ENCODE results near the gene JPH3.

The JPH3 gene

DNA sequence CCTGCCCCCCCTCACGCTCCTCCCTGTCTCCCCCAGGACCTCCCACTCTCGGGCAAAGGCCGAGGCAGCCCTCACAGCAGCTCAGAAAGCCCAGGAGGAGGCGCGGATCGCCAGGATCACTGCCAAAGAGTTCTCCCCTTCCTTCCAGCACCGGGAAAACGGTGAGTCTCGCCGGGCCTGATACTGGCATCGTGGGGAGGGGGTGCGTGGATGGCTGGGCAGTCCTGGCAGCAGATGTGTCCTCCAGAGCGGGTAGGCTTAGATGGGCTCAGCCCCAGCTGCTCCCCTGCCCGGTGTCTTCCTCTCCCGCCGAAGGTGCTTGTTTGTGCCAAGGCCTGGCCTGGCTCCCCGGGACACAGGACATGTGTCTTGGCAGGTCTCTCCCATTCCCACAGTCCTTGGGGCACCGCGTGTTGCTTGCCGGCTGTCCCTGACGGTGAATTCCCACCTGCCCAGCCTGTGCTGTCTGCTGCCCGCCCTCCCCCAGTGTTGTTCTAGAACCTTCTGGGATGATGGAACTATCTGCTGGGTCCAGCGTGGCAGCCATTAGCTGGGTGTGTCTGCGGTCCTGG is 81.9 kb downstream of the JPH3 start:
- no peak for DNase-seq

DNA sequence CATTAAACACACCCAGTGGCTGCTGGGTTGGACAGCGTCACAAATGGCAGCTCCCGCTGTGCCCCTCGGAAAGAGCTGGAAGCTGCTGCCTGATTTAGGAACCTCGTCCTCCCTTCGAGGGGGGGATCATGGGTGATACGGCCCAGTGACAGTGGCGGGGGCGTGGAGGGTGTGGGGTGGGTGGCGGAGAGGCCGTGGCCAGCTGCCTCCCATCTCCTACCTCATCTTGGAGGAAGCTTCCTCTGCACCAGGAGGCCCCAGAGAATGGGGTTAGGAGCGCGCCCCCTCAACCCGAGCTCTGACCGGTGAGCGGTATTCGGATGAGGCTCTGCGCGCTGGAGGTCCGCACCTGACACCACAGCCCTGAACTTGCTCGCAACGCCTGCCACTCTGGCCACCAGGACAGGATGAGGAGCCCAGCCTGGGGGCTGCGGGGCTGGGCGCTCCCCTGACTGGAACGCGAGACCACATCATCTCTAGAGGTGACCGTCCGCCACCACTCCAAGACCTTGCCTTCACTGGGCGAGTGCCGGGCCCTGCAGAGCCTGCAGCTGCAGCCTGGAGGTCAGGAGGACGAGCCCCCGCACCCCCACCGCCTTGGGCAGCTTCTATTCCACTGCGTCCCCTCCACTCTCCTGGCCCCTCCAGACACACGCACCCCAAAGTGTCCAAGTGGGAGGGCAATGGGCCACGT is 82.5 kb downstream of the JPH3 start:
- DNase-seq: no peak

DNA sequence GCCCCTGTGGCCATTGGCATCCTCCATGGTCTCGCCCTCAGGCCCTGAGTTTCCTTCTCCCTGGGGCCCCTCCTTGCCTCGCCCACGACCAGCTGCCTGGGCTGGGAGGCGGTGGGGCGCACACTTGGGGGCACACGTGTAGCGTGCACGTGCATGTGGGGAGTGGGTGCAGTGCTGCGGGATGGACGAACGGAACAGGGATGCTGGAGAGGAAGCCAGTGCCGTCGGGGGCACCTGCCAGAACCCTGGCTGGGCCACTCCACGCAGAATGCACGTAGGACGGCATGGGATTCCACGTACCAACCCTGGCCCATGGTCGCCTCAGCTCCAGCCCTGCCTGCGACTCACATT is 83.1 kb downstream of the JPH3 start:
- no peak for DNase-seq

DNA sequence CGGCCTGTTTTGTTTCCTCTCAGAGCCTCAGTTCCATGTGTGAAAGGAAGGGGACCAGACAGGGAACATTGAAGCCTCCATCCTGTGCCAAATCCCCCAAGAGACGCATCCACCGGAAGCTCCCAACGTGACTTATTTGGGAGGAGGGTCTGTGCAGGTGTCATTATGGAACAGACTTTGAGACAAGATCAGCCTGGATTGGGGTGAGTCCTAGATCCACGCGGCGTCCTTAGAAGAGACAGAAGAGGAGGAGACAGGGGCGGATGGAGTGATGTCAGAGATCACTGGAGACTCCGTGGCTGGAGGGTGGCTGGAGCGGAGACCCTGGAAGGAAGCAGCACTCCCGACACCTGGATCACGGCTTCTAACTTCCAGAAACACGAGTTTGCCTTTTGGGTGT is 83.5 kb downstream of the JPH3 start:
- DNase-seq: no peak

DNA sequence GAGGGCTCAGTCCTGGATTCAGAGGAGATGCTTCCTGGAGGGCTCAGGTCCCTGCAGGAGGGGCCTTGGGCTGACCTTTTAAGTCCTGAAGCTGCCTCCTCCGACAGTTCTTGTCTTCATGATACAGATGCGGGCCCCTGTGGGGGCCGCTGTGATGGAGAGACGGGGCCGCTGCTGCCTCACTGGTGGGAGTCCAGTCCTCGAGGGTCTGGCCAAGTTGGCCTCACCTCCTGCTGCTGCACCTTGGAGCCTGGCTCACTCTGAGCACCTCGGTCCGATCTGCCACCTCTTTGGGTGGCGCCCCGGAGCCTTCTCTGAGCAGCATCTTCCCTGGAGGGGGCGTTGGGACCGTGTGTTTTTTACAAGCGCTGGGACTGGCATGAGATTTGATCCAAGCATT is 84.4 kb downstream of the JPH3 start:
- DNase-seq: no peak

DNA sequence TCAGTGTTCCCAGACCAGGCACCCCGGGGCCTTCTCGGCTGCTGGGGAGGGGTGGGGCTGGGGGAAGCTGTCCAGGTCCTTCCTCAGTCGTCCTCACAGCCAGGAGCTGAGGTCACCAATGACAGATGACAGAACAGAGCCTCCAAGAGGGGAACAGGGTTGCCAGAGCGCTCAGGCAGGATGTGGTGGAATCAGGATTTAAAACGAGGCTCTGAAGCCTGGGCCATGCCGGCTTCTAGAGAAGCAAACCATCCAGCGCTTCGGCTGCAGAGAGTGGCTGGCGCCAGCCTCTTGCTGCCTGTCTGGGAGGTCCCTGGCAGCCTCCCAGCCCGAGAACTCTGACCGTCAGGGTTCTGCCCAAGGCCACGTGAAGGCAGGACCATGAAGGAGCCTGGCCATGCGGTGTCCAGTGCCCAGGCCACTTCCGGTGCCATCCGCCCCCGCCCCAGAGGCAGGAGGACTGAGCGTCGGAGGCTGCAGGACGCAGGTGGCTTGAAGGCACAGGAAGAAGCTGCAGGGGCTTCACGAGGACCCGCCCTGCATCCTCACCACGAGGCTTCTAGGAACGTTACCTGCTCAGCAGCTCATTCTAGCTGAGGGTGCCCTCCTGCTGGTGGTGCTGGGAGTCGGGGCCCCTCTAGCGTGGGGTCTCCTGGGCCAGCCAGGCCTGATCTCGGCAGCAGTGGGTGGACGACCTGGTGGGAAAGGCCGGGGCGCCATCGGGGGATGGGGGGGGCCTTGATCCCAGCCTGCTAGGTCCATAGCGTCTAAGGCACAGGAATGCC is 85.0 kb downstream of the JPH3 start:
- no peak for DNase-seq

DNA sequence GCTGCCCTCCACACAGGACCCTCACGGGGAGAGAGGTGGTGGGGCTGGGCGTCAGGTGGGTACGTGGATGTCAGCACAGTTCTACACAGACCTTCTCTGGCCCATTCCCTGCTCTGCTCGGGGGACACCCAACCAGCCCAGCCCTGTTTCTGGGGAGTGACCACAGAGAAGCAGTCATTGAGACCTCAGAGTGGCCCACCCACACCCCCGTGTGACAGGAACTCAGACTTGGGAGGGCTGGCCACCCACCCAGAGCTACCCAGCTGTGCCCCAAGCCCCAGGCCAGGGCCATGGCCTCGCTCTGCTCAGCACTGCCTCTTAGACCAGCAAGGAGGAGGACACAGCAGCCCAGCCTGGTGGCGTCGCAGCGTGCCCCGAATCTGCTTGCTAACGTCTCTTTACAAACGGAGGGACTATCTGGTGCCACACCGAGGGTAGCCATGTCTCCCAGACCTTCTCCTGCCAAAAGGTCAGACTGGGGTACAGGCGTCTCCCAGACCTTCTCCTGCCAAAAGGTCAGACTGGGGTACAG is 85.8 kb downstream of the JPH3 start:
- DNase-seq: no peak

DNA sequence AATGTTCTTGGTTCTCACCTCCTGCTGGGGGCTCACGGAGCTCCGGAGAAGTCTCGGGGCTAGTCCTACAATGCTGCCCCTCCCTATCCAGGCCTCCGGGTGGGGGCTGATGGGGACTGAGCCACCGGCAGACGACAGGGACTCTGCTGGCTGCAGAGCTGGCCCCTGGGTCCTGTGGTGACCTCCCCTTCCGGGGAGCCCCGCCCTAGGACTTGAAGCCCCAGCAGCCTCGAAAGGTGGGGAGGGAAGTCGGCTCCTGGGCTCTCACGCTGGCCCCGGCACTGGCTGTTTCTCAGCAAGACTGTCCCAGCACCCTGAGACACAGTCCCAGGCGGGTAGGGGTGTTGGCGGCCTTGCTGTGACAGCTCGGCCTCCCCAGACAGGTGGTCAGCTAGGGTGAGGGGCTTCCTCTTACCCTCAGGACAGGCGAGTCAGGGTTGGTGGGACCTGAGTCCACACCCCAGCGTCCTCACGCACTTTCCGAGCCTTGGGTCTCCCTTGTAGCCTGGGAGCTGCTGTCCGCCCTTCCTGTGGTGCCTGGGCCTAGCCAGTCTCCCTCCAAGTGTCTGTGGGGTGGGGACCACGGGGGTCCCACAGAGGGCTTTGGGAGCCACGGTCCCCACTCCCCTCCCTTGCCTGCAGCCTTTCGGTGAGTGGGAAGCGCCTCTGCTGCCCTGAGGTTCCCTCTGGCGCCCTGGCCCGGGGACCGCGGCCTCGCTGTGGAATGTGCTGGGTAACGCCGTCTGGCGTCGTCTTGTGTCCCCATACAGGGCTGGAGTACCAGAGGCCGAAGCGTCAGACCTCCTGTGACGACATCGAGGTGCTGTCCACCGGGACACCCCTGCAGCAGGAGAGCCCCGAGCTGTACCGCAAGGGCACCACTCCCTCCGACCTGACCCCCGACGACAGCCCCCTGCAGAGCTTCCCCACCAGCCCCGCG is 86.8 kb downstream of the JPH3 start:
- DNase-seq: no peak

DNA sequence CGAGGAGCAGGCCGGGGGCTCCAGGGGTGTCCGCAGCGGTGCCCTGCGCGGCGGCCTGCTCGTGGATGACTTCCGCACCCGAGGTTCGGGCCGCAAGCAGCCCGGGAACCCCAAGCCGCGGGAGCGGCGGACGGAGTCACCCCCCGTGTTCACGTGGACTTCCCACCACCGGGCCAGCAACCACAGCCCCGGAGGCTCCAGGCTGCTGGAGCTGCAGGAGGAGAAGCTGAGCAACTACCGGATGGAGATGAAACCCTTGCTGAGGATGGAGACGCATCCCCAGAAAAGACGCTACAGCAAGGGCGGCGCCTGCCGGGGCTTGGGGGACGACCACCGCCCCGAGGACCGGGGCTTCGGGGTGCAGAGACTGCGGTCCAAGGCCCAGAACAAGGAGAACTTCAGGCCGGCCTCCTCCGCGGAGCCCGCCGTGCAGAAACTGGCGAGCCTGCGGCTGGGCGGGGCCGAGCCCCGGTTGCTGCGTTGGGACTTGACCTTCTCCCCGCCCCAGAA is 87.7 kb downstream of the JPH3 start:
- DNase-seq: no peak

DNA sequence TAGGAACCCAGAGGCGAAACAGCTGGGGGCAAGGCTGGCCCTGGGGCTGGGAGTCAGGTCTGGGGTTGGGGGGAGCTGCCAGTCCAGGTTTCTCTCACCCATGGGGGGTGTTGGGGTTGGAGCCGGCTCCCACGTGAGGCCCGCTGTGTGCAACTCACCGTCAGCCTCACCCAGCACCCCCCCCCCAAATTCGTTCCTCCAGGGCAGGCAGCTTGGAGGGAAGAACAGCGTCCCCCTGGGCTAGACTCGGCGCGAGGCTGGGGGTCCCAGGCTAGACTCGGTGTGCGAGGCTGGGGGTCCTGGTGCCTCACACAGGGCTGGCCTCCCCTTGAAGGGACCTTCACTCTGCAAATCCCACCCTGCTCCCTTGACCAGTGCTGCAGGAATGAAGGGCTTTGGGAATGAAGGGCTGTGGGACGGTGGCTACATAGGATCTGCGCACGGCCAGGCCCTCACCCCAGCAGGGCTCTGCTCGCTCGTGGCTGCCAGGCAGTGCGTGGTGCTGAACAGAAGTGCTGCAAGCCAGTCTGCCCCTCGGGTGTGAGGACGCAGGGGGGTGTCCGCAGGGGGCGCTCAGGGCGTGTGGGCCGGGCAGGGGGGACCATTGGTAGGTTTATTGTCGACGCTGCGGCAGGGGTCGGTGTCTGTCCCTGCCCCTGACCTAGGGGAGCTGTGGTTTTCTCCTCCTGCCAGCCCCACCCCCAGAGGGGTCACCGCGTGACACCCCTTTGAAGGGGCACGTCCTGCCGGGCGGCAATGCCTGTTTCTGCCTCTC is 88.8 kb downstream of the JPH3 start:
- DNase-seq: no peak

DNA sequence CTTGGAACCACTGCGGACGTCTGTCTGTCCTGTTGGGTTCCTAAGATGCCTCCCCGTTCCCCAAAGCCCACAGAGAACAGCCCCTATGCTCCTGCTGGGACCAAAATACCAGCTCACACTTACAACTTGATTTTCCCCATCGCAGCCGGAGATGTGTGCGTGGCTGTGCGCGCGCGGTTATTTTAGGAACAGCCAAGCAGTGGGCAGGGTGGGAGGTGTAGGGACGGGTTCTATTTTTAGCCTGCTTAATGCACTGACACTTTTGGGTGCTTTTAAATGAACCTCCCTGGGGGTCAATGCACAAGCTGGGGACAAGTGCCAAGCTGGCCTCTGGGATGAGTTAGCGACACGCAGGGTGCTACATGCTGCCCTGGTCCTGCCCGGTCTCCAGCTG is 89.4 kb downstream of the JPH3 start:
- DNase-seq: no peak

DNA sequence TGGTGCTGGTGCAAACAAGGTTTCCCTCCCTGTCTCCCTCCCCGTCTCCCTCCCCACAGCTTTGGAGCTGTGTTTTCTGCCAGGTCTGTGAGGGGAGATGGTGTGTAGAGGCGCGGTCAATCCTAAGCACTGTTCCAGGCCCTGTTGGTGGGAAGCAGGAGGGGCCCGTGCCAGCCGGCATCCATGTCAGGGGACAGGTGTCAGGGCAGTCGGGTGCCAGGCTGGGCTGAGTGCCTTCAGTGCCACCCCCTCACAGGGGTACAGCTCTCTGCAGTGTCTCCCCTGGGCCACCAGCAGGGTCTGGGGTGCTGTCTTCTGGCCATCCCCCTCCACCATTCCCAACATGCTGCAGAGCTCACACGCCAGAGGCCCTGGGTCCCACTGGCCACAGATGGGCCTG is 89.9 kb downstream of the JPH3 start:
- no peak for DNase-seq

DNA sequence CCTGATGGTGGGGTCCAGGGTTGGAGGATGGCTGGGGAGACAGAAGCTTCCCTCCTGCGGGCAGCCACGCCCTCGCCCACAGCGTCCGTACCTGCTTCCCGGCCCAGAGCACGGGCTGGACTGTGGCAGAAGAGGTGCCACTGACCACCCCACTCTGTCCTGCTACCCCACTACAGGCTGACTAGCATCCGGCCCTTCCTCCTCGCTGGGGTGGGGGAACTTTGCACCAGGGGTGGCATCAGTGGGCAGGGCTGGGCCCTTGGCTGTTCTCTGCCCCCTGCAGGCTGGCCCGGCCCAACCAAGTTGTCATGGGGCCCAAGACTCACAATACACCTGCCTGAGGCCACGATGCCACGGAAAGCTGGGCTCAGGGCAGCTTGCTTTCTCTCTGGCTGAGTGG is 90.4 kb downstream of the JPH3 start:
- no peak for DNase-seq

DNA sequence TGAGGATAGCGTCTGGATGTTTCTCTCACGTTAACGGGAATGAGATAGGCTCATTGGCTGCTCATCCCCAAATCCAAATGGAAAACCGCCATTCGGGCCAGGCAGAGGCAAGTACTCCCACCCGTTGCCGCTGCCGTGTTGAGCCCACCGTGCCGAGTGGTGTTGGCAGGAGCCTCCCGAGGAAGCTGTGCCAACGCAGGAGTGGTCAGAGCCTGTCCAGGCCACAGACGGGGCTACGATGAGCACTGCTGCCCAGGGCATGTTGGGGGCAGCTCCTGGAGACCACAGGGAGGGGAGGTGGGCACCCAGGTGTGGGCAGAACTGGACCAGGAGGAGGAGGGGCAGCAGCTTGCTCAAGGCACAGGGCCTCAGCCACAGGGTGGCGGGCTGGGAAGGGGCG is 91.5 kb downstream of the JPH3 start:
- no peak for DNase-seq

DNA sequence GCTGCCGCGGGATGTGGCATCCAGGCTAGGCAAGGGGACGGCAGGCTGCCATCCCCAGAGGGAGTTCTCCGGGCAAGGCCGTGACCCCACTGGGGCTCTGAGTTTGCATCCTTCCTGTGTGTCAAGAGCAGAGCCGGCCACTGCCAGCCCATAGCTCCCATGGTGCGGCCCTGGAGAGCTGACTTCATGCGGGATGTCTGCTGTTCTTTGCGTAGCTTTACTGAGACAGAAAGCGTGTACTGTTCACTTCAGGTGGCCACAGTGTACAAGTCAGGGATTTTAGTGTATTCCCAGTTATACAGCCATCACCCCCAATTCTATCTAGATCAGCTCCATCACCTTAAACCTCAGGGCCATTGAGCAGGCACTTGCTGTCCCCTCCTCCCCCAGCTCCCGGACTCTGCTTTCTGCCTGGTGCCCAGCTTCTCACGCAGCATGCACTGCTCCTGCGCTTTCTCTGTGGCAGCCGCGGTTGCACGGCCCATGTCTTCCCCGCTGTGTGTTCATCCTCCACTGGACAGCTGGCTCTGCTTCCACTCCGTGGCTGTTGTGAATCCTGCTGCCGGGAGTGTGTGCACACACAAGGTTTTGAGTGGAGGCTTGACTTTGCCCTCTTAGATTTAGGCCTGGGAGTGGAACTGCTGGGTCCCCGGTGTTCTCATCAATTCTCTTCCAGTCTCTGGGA is 92.3 kb downstream of the JPH3 start:
- no peak for DNase-seq

DNA sequence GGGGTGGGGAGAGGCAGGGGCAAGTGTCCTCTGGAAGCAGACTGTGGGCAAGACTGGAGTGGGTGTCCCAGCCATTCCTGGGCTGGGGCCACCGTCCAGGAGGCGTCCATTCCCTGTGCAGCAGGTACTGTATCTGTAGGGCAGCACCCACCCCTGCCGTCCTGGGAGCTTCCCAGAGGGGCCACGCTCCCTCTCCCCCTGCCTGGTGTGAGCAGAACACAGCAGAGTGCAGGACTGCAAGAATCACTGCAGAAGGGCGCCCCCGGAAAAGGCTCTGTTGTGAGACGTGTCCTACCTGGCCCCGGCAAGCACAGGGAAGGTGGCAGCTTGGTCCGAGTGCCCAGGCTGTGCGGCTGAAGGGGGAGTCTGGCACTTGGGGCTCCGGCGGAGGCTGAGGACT is 93.2 kb downstream of the JPH3 start:
- DNase-seq: no peak

DNA sequence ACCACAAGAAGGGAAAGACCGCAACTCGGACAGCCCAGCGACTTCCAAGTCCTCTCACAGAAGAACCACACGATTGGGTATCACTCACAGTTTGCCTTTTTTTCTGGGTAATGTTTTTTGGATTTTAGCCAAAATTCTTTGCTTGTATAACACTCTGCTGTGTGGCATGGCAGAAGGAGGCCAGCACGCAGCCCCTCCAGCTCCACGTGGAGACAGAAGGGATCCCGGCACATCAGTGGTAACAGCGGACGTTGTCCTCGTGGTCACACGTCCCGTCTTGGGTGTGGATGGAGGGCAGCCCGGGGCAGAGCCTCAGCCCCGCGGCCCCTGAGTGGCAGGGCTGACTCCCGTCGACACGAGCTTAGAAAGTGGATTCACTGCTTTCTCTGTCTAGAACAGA is 94.4 kb downstream of the JPH3 start:
- no peak for DNase-seq

DNA sequence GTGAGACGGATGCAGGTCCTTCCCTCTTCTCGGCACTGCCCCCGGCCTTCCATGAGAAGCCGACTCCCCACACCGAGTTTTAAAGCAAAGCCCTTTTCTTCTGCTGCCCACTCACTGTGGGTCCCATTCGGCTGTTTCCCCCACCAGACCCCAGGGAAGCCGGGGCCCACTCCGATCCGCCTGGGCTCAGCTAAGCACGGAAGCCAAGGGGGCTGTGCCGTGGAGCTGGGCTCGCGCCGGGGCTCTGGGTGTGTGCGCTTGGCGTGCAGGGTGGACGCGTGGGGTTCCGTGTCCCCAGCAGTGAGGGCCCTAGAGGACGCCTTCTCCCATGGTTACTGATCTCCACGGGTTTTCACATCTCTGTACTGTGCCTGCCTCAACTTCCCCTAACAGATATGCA is 94.9 kb downstream of the JPH3 start:
- DNase-seq: no peak

DNA sequence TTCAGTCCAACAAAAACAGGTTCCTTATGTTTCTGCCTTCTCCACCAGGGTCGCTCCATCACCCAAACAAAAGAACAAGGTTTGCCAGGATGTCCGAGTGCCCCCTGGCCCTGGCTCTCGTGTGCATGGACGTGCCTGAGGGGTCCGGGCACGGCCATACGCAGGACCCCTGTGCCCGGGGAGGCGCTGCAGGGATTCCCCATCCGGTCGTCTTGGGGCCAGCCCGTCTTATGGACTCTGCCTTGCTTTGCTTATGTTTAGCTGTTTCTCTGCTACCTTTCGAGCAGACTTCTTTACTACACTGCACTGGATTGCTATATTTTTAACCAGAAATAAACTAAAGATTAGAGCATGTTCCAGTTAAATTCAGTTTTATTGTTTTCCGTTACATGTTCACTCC is 95.5 kb downstream of the JPH3 start:
- DNase-seq: no peak

DNA sequence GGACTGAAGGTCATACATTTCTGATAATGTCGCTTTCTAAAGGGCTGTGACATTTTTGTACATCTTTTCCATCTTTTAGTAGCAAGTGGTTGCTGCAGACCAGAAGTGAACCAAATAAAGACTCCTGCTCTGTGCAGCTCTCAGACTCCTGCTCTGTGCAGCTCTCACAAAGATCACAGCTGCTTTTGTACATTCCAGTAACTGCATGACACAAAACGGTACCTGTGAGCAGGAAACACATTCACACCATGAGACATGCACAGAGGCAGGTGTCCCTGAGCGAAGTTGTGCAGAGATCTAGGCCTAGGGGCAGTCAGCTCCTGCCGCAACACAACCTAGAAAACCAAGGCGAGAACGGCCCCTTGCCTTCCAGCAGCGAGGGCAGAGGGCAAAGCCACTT is 95.9 kb downstream of the JPH3 start:
- no peak for DNase-seq

DNA sequence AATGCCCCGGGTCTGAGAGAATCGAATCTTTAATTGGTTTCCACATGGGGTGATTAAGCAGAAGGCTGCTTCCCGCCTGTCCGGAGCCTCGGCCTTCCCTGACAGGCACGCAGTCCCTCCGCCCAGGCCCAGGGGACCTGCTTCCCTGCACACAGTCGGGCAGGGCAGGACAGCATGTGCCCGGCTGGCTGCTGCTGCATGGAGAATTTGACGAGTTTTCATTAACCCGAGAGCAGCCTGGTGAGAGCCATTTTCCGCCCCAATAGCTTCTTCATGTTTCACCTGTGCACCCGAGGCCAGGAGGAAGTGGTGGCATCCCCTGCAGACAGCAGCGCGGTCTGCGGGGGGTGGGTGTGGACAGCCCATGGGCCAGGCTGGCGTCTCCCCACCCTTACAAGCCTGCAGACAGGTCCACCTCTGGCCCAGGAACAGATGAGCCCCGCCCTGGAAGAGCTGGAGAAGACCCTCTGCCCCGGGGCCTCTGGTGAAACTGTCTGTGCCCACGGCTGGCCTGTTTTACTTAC is 96.4 kb downstream of the JPH3 start:
- DNase-seq: no peak

Data from activated naive CD4-positive, alpha-beta T cell treated with Interleukin-2 at 50 U/mL for 16 hours (primary cell).